ENCODE results near the gene KLHL30. TPM values are rescaled to one million over a fixed set of nuclear protein-coding genes. Genes with fewer than 3 reads are reported as not detected.

The KLHL30 gene
- total RNA-seq, 2 donors from 2014 or later = not detected

DNA sequence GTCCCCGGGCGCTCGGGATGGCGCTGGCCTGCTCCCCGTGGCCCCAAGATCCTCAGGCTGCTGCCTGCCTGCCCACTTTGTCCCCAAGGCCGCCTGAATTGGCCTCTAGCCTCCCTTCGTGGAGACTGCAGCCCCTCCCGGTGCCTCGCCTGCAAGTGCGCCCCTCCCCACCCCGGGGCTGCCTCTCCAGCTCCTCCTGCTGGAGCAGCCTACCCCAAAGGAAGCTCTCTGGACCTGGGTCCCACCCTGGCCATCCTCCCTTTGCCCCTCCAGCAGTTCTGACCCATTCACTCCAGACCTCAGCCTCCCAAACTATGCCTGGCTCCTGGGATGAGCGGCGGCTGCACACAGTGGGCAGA is 32.1 kb upstream of the KLHL30 start:
- H3K9ac ChIP-seq (ENCODE audit: extremely low read depth, low read length, poor library complexity, severe bottlenecking) = no peak overlapping the region
- Mint-ChIP-seq H3K9me3 (no peaks in the 10 kb centered on the region), H3K4me1 (peaks cover 5% of the 10 kb centered on the region), H3K27me3 (ENCODE audit: insufficient read depth) (no peaks in the 10 kb centered on the region), H3K27ac (no peak overlapping the region), H3K4me3 (no peak overlapping the region), H3K36me3 (ENCODE audit: low read depth) (no peaks in the 10 kb centered on the region)
- peak; percentile 80 for DNase-seq
- no peak overlapping the region for H3K4me3 ChIP-seq (ENCODE audit: low read length)
- H3K4me1 ChIP-seq (ENCODE audit: control insufficient read depth, insufficient read depth, low read length) = no peaks in the 10 kb centered on the region
- no peaks in the 10 kb centered on the region for H3K27me3 ChIP-seq (ENCODE audit: control insufficient read depth, insufficient read depth, low read length, poor library complexity, severe bottlenecking)
- no peaks in the 10 kb centered on the region for H3K9me3 ChIP-seq (ENCODE audit: control insufficient read depth, low read length)
- WGBS, 2 experiments (ENCODE audit: insufficient coverage in 1 of 2, insufficient read length in 1 of 2) = 87 to 91% methylated on average over 6 to 13 of the region's 13 CpGs
- H3K27ac ChIP-seq (ENCODE audit: low read depth, low read length) = no peak overlapping the region
- H3K36me3 ChIP-seq (ENCODE audit: control insufficient read depth, insufficient read depth, low read length) = no peaks in the 10 kb centered on the region
- TF ChIP-seq, protein P1, sequence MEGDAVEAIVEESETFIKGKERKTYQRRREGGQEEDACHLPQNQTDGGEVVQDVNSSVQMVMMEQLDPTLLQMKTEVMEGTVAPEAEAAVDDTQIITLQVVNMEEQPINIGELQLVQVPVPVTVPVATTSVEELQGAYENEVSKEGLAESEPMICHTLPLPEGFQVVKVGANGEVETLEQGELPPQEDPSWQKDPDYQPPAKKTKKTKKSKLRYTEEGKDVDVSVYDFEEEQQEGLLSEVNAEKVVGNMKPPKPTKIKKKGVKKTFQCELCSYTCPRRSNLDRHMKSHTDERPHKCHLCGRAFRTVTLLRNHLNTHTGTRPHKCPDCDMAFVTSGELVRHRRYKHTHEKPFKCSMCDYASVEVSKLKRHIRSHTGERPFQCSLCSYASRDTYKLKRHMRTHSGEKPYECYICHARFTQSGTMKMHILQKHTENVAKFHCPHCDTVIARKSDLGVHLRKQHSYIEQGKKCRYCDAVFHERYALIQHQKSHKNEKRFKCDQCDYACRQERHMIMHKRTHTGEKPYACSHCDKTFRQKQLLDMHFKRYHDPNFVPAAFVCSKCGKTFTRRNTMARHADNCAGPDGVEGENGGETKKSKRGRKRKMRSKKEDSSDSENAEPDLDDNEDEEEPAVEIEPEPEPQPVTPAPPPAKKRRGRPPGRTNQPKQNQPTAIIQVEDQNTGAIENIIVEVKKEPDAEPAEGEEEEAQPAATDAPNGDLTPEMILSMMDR (conservative IDR thresholded peaks at IDR 0.05) = peak; percentile 58

DNA sequence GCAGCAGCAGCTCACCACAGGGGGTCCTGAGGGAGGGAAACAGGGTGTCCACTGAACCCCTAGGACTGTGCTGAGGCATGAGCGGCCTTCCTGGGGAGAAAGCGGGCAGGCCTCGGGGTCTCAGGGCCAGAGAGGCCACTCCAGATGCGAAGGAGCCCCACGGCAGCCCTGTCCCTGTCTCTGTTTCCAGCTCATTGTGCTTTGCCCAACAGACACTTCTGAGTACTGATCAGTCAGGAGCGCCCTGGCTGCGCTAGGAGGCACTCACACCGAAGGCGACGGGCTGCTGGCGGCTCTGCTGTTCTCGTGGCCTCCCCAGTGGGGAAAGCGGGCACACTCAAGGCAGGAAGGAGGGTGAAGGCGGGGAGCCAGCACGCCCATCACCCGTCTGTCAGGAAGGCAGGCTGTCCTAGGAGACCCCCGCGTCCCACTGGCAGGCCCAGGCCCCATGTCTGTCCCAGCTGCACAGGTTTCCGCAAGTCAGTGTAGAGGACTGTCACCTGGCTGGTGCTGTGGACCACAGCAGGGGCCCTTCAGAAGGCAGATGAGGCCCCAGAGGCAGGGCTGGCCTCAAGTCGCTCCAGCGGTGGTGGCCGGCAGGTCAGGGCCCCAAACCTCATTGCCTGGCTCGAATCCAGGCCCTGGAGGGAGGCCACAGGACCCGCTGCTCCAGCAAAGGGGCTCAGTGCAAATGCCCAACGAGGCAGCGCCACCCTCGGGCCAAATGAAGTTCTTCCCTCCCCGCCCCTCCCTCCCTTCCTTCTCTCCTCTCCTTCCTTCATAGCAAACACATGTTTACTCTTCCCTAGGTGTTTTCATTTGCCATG is 31.6 kb upstream of the KLHL30 start:
- no peaks in the 10 kb centered on the region for H3K4me1 ChIP-seq (ENCODE audit: control insufficient read depth, insufficient read depth, low read length)
- no peak overlapping the region for H3K9ac ChIP-seq (ENCODE audit: extremely low read depth, low read length, poor library complexity, severe bottlenecking)
- H3K9me3 Mint-ChIP-seq = peaks cover under 1% of the 10 kb centered on the region
- H3K27me3 Mint-ChIP-seq (ENCODE audit: insufficient read depth) = no peaks in the 10 kb centered on the region
- no peak overlapping the region for H3K4me3 ChIP-seq (ENCODE audit: low read length)
- no peaks in the 10 kb centered on the region for H3K36me3 ChIP-seq (ENCODE audit: control insufficient read depth, insufficient read depth, low read length)
- H3K27ac Mint-ChIP-seq = no peak overlapping the region
- DNase-seq = peak; percentile 91
- 85 to 91% methylated on average over 21 to 28 of the region's 28 CpGs for WGBS, 2 experiments (ENCODE audit: insufficient coverage in 1 of 2, insufficient read length in 1 of 2)
- TF ChIP-seq, protein P1 (conservative IDR thresholded peaks at IDR 0.05) = peak; percentile 77
- no peak overlapping the region for H3K27ac ChIP-seq (ENCODE audit: low read depth, low read length)
- no peaks in the 10 kb centered on the region for H3K9me3 ChIP-seq (ENCODE audit: control insufficient read depth, low read length)
- H3K4me1 Mint-ChIP-seq = peaks cover 5% of the 10 kb centered on the region
- no peak overlapping the region for H3K4me3 Mint-ChIP-seq
- H3K36me3 Mint-ChIP-seq (ENCODE audit: low read depth) = no peaks in the 10 kb centered on the region
- no peaks in the 10 kb centered on the region for H3K27me3 ChIP-seq (ENCODE audit: control insufficient read depth, insufficient read depth, low read length, poor library complexity, severe bottlenecking)

DNA sequence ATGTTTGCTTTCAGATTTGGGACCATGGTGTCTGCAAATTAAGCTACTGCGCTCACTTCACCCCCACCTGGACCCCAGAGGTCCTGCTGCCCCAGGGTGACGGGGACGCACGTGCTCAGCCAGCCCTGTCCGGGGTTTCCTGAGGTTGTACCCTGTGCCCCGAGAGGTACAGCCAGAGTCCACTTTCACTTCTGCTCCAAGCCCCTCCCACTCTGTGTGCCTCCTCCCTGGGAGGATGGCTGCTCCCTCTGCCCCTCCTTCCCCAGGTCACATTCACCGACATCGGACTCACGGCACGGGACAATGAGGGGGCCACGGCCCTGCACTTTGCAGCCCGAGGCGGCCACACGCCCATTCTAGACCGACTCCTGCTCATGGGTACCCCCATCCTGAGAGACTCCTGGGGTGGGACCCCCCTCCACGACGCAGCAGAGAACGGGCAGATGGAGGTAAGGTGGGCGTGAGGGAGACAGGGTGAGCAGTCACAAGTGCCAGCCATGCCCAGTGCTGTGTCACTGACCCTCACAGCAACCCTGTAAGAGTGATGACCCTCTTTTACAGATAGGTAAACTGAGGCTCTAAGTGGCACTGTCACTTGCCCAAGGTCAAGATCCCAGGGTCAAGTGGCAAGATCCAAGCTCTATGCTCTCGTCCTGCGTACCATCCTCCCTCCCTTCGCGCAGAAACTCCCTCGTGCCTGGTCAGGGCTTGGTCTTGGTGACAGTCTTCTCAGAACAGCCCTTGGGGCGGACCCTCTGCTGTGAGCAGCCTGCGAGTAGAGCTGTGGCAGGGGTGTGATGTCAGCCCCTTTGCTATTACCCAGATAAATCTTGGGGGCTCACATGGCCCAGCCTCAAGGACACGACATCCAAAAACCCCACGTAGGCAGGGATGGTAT is 30.7 kb upstream of the KLHL30 start:
- Histone ChIP-seq H3K4me3 (ENCODE audit: low read length) (no peak overlapping the region), H3K36me3 (ENCODE audit: control insufficient read depth, insufficient read depth, low read length) (no peaks in the 10 kb centered on the region), H3K27ac (ENCODE audit: low read depth, low read length) (no peak overlapping the region), H3K9ac (ENCODE audit: extremely low read depth, low read length, poor library complexity, severe bottlenecking) (no peak overlapping the region), H3K9me3 (ENCODE audit: control insufficient read depth, low read length) (peaks cover 5% of the 10 kb centered on the region), H3K27me3 (ENCODE audit: control insufficient read depth, insufficient read depth, low read length, poor library complexity, severe bottlenecking) (no peaks in the 10 kb centered on the region), H3K4me1 (ENCODE audit: control insufficient read depth, insufficient read depth, low read length) (no peaks in the 10 kb centered on the region)
- TF ChIP-seq, protein P1 (conservative IDR thresholded peaks at IDR 0.05) = no peak
- H3K4me1 Mint-ChIP-seq = peaks cover 5% of the 10 kb centered on the region
- peak; percentile 52 for DNase-seq
- H3K9me3 Mint-ChIP-seq = peaks cover 2% of the 10 kb centered on the region
- no peak overlapping the region for H3K4me3 Mint-ChIP-seq
- no peaks in the 10 kb centered on the region for H3K36me3 Mint-ChIP-seq (ENCODE audit: low read depth)
- no peaks in the 10 kb centered on the region for H3K27me3 Mint-ChIP-seq (ENCODE audit: insufficient read depth)
- WGBS, 2 experiments (ENCODE audit: insufficient coverage in 1 of 2, insufficient read length in 1 of 2) = 92 to 94% methylated on average over 14 to 28 of the region's 28 CpGs
- no peak overlapping the region for H3K27ac Mint-ChIP-seq

All from endodermal cell (in vitro differentiated cells).